NCI-H1694 treated with DMSO at 0.1 percent for 48 hours (cell line): ENCODE results near the gene ERCC8.
"Not testable (repeated sequence)": the region's sequence is repeated elsewhere in the genome, so short reads cannot be mapped to it uniquely, and the experiment has no call there.

Experiments
- DNase-seq: peaks from one replicate; lab custom pipeline; 2025; lab: John Stamatoyannopoulos, UW

ERCC8 gene

DNA sequence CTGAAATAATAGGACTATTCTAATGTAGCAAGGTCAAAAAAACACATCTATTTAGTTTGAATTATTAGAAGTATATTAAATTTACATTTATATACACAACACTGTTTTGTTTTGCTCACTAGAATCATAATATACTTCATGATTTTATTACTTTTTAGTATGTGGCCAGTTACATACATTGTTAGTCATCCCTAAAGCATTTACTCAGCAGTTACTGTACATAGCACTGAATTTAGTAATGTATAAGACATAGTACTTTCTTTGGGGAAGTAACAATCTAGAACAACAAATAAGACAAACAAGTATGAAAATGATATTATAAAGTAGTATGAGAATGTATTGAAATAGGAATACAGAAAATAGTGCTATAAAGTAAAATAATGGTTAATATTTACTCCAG, 28.2 kb downstream of the ERCC8 start:
- no peak for DNase-seq

DNA sequence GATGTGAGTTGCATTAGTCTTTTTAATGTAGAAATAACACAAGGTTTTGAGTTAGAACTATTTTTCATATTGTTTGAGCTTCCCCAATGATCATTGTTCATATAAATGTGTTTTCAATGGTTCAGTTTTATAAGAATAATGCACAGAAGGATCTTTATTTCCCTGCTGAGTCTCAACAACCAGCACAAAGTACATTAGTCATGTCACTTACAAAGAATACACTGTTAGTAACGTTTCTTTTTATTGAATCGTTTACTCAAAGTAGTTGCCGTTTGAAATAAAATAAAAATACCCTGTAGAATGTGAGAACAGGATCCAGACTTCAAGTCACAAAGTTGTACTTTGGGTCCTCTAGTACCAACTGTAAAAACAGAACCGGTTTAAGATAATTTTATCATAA, 41.5 kb downstream of the ERCC8 start:
- DNase-seq = no peak

- no peak for DNase-seq
These were observed 47.9 kb downstream of the ERCC8 start for GRCh38 chr5:60896991-60897390.

DNA sequence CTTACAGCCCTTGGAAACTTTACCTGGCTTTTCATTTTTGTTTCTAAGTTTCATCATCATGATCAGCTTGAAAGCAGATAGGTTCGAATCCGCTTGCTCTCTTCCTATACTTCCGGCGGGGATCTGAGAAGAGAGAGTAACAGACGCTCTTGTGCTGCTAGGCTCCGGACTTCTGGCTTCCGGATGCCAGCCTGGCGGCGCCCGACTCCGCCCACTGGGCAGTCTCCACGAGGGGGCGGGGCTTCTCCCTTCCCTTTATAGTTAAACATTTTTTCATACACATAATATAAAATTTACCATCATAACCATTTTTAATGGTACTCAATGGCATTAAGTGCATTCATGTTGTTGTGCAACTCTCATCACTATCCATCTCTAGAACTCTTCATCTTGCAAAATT, 51.3 kb downstream of the ERCC8 start:
- no peak for DNase-seq

- DNase-seq = no peak
These were observed 53.2 kb downstream of the ERCC8 start for GRCh38 chr5:60891667-60892066.

DNA sequence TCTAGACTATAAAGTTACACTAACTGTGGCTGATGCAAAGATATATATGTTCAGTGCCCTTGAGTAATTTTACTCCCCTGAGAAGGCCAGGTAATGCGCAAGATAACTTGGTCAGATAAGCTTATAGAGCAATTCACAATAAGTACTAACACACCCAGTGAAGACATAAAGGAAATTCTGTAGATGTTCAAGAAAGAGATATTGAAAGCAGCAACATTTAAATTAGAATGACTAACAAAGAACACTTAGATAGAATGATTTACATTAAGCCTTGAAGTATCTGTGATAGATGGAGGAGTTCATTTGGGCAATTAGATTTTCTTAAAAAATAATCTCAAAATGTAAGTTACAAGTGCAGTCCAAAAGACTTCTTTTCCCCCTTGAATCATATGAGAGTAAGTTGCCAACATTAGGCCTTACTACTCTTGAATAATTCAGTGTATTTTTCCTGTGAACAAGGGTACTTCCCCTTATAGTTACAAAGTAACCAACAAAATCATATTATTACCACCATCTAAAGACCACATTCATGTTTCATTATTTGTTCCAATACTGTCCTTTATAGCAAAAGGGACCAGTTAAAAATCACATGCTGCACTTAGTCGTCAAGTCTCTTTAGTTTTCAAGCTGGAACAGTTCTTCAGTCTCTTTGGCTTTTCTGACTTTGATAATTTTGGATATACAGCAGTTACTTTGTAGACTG, 56.4 kb downstream of the ERCC8 start:
- DNase-seq = no peak

DNA sequence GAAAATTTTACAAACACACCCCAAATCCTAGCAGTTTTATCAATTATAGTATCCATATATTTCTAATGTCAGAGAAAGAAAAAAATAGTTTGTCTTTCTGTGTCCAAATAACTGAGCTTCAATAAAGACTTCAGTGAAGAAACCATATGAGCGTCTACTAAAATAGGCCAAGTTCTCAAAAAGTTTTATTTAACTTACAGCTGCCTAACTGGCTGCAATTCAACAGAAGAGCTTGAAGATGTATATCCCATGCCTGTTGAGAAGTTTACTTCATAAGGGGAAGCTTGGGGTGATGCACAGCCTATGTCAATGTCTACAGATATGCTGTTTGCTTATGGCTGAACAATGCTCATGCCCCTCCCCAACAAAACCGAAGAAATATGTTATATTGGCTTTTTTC, 57.1 kb downstream of the ERCC8 start:
- DNase-seq = no peak

- no peak for DNase-seq
These were observed 57.8 kb downstream of the ERCC8 start for GRCh38 chr5:60887096-60887495.

GRCh38 chr5:60886158-60886557, 58.7 kb downstream of the ERCC8 start:
- no peak for DNase-seq

- no peak for DNase-seq
These were observed 61.6 kb downstream of the ERCC8 start for GRCh38 chr5:60883229-60883628.

- no peak for DNase-seq
These were observed 72.0 kb downstream of the ERCC8 start for GRCh38 chr5:60872892-60873291.

DNA sequence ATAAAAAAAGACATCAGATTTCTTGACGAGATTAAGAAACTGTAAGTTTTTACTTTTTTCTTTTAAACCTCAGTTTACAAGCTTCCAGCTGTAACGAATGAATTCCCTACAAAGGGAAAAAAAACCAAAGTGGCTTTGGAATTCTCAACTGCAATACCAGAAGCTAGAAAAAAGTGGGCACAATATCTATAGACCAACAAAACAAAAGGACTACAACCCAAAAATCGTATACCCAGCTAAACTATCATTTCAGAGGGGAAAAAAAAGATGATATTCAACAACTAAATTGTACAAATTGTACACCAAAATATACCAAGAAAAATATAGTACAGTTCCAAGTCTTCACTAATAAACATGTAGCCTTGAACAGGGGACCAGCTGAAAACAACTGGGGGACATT, 74.0 kb downstream of the ERCC8 start:
- DNase-seq = no peak

DNA sequence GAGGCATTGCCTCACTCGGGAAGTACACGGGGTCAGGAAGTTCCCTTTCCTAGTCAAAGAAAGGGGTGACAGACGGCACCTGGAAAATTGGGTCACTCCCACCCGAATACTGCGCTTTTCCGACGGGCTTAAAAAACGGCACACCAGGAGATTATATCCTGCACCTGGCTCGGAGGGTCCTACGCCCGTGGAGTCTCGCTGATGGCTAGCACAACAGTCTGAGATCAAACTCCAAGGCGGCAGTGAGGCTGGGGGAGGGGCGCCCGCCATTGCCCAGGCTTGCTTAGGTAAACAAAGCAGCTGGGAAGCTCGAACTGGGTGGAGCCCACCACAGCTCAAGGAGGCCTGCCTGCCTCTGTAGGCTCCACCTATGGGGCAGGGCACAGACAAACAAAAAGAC, 84.3 kb downstream of the ERCC8 start:
- DNase-seq = not testable (repeated sequence)

- no peak for DNase-seq
These were observed 88.8 kb downstream of the ERCC8 start for GRCh38 chr5:60856066-60856465.

DNA sequence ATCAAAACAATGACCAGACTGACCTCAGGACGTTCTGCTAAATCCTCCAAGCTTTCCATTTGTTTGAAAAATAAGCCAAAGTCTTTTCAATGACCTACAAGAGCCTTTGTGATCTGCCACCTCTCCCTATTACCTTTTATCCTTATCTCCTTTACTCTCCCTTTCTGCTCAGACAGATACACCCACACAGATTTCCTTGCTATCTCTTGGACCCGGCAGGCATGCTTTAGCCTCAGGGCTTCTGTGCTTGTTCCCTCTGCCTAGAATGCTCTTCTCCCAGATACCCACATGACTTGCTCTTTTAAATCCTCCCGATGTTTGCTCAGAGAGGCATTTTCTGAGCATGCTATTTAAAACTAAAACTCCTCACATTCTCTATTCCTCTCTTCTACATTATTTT, 91.9 kb downstream of the ERCC8 start:
- DNase-seq = no peak

- no peak for DNase-seq
These were observed 92.6 kb downstream of the ERCC8 start for GRCh38 chr5:60852317-60852716.

- no peak for DNase-seq
These were observed 93.2 kb downstream of the ERCC8 start for GRCh38 chr5:60851626-60852025.

GRCh38 chr5:60846298-60846697, 98.6 kb downstream of the ERCC8 start:
- DNase-seq = no peak

- DNase-seq = peak; percentile 58
These were observed 100.6 kb downstream of the ERCC8 start, which contains the start of gene ELOVL7 for GRCh38 chr5:60843936-60844905. Gene ELOVL7 (minus strand): TSS chr5:60844269. CDS start chr5:60787397, 56,872 bp downstream.

- DNase-seq = no peak
These were observed 101.4 kb downstream of the ERCC8 start for GRCh38 chr5:60843386-60843935.

DNA sequence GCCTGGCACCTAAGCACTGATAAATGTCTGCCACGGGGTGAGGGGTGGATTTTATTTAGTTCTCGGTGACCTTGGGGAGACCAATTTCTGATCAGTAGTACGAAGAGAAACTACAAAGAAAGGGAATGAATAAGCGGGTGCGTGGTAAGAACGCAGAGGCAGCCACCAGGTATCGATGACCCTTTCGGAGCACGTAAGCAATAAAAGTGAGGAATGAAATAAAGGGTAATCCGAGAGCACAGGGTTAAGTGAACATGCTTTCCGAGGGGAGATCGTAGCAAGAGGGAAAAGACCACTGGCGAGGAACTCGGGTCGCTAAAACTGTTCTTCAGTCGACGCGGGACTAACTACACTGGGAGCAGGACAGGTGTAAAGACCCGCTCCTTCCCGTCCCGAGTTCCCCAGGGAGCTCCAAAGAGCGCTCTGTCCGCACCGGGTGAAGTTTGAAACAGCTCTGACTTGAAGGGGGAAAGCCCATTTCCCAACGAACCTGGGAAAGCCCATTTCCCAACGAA, 101.9 kb downstream of the ERCC8 start:
- no peak for DNase-seq

DNA sequence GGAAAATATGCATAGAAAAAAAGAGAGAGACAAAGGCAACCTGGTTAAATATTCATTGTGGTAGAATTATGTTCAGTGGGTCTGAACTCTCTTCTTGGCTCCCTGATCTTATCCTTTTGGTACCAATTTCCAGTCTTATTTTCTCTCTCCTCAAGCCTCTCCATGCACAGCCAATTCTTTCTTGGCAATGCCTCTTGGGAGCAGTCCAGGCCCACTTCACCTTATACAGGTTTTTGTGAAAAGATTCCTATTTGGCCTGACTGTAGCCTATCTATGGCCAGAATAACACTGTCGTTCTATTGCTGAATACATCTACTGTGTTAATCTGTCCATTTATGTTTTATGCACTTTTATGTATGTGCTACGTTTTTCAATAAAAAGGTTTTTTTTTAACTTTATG, 103.5 kb downstream of the ERCC8 start:
- no peak for DNase-seq

- no peak for DNase-seq
These were observed 108.7 kb downstream of the ERCC8 start for GRCh38 chr5:60836131-60836530.
